Endometrium (tissue), 2 donors: ENCODE data around the gene GGACT.
"Not testable (repeated sequence)": the region's sequence is repeated elsewhere in the genome, so short reads cannot be mapped to it uniquely, and the experiment has no call there.

Experiments
- FAIRE-seq: peaks from 2 replicates; lab custom pipeline; 2012; peaks lifted over from hg19 to GRCh38; lab: Jason Lieb, UNC
- donor health status: control.
- donor health status: control.

Gene GGACT

GRCh38 chr13:100528820-100529219, 59.8 kb downstream of the GGACT start:
- no peak for FAIRE-seq

GRCh38 chr13:100528353-100528752, 60.2 kb downstream of the GGACT start:
- no peak for FAIRE-seq

- no peak for FAIRE-seq
Observed at GRCh38 chr13:100527644-100528043, 60.9 kb downstream of the GGACT start.

GRCh38 chr13:100526318-100527000, 62.1 kb downstream of the GGACT start:
- FAIRE-seq, result no peak

- FAIRE-seq, result no peak
Observed at GRCh38 chr13:100525453-100526317, 62.9 kb downstream of the GGACT start.

- not testable (repeated sequence) for FAIRE-seq
Observed at GRCh38 chr13:100524688-100525087, 63.9 kb downstream of the GGACT start.

- FAIRE-seq, result no peak
Observed at GRCh38 chr13:100523981-100524386, 64.6 kb downstream of the GGACT start.

- no peak for FAIRE-seq
Observed at GRCh38 chr13:100523411-100523810, 65.2 kb downstream of the GGACT start.

- FAIRE-seq, result no peak
Observed at GRCh38 chr13:100522618-100523309, 65.8 kb downstream of the GGACT start.

- FAIRE-seq, result no peak
Observed at GRCh38 chr13:100521851-100522617, 66.6 kb downstream of the GGACT start.

- FAIRE-seq, result no peak
Observed at GRCh38 chr13:100520936-100521850, 67.4 kb downstream of the GGACT start.

- no peak for FAIRE-seq
Observed at GRCh38 chr13:100519626-100520025, 69.0 kb downstream of the GGACT start.

- no peak for FAIRE-seq
Observed at GRCh38 chr13:100518394-100519062, 70.1 kb downstream of the GGACT start.

GRCh38 chr13:100517728-100518127, 70.9 kb downstream of the GGACT start:
- no peak for FAIRE-seq

GRCh38 chr13:100517135-100517534, 71.5 kb downstream of the GGACT start:
- no peak for FAIRE-seq

GRCh38 chr13:100515410-100515800, 73.2 kb downstream of the GGACT start:
- FAIRE-seq, result no peak

GRCh38 chr13:100514788-100515409, 73.7 kb downstream of the GGACT start:
- peak; percentile 95 for FAIRE-seq

- FAIRE-seq, result no peak
Observed at GRCh38 chr13:100513987-100514670, 74.5 kb downstream of the GGACT start.

- no peak for FAIRE-seq
Observed at GRCh38 chr13:100513171-100513570, 75.4 kb downstream of the GGACT start.
